ENCODE measurements around the gene MKKS.

- TF ChIP-seq GATA2 (IDR thresholded peaks at IDR 0.05; ENCODE audit: low read depth, low read length), result no peak
- no peak for TF ChIP-seq GATA3 (IDR thresholded peaks at IDR 0.05; ENCODE audit: low read depth, low read length)
These were observed 36.3 kb upstream of the MKKS start for GRCh38 chr20:10470276-10470675.

Measured in SH-SY5Y (cell line).